Testis (tissue), 2 donors: Measurements from ENCODE around the gene SLC47A1.

Experiments
- POLR2A ChIP-seq: fragments of 450-650 bp; IDR thresholded peaks from one replicate; pipeline ENCODE4 v1.6.1; 2017; ENCODE audit warnings: antibody characterized with exemption, mild to moderate bottlenecking, moderate library complexity
- TF ChIP-seq, protein P1 (sequence below), 3 experiments: fragments of 450-650 bp in 2 of 3; fragments of 200-600 bp in 1 of 3; sonication (generic) in 1 of 3; IDR thresholded peaks; one replicate each; pipeline ENCODE4 v1.5.1; 2016 to 2019; ENCODE audit warnings: antibody characterized with exemption in 3 of 3, mild to moderate bottlenecking in 2 of 3, moderate library complexity in 1 of 3

DNA sequence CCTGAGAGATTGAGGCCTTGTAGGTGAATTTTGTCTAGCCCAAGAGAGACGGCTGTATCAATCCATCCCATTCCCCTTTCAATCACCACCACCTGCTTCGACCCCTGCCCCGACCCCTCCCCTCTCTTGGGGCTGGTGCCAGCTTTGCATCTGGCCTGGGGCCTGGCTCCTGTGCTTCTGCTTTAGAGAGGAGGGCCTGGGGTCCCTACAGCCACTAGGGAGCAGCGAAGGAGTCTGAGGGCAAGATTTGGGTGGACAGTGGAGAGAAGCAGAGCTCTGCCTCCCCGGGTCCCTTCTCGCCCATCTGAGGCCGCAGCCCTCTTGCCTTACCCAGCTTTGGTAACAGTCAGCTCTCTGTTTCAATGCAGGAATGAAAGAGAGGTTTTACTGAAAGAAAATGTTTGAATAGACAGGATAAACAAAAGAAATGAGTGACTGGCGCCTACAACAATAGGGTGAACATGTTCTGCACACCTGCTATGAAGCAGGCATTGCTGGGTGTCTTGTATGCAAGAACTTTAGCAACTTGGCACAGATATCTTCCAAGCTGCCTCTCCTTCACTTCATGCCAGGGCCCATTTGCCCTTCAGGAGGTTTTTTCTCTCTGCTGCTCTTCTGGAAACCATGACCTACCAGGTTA is 57.4 kb downstream of the SLC47A1 start:
- TF ChIP-seq, protein P1, sequence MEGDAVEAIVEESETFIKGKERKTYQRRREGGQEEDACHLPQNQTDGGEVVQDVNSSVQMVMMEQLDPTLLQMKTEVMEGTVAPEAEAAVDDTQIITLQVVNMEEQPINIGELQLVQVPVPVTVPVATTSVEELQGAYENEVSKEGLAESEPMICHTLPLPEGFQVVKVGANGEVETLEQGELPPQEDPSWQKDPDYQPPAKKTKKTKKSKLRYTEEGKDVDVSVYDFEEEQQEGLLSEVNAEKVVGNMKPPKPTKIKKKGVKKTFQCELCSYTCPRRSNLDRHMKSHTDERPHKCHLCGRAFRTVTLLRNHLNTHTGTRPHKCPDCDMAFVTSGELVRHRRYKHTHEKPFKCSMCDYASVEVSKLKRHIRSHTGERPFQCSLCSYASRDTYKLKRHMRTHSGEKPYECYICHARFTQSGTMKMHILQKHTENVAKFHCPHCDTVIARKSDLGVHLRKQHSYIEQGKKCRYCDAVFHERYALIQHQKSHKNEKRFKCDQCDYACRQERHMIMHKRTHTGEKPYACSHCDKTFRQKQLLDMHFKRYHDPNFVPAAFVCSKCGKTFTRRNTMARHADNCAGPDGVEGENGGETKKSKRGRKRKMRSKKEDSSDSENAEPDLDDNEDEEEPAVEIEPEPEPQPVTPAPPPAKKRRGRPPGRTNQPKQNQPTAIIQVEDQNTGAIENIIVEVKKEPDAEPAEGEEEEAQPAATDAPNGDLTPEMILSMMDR (IDR thresholded peaks at IDR 0.05), result no peak
- TF ChIP-seq POLR2A, result no peak
